Tibial nerve (tissue), 4 donors: ENCODE results near the gene THG1L. TPM values are rescaled to one million over a fixed set of nuclear protein-coding genes. Genes with fewer than 3 reads are reported as not detected.

Experiments used
- DNase-seq, 2 donors: peaks; one replicate each; pipeline ENCODE4 v3.0.0-alpha.2; 2019; ENCODE audit warnings: low spot score in 2 of 2
- H3K27ac ChIP-seq, 4 donors: fragments of 200-600 bp; sonication (generic) in 3 of 4; one replicate each; pipeline ENCODE4 v1.5.1; 2017 to 2019; ENCODE audit warnings: mild to moderate bottlenecking in 1 of 4
- H3K27me3 ChIP-seq, 2 donors: fragments of 200-600 bp; sonication (generic) in 1 of 2; one replicate each; pipeline versions ENCODE4 v1.5.1 to v1.6.0; 2017 to 2019
- H3K36me3 ChIP-seq, 3 donors: fragments of 200-600 bp; sonication (generic); one replicate each; pipeline ENCODE4 v1.5.1; 2018 to 2019
- H3K4me1 ChIP-seq, 4 donors: fragments of 200-600 bp; sonication (generic) in 3 of 4; one replicate each; pipeline ENCODE4 v1.5.1; 2017 to 2019
- H3K4me3 ChIP-seq, 4 donors: fragments of 200-600 bp; sonication (generic) in 3 of 4; one replicate each; pipeline ENCODE4 v1.5.1; 2017 to 2019; ENCODE audit warnings: mild to moderate bottlenecking in 1 of 4, moderate library complexity in 1 of 4
- H3K9me3 ChIP-seq, 4 donors: fragments of 200-600 bp; sonication (generic) in 3 of 4; one replicate each; pipeline ENCODE4 v1.5.1; 2017 to 2019
- CTCF ChIP-seq, 5 experiments: fragments of 200-600 bp in 3 of 5; fragments of 450-650 bp in 2 of 5; sonication (generic) in 3 of 5; IDR thresholded peaks; one replicate each; pipeline ENCODE4 v1.5.1; 2016 to 2019; ENCODE audit warnings: antibody characterized with exemption in 5 of 5, mild to moderate bottlenecking in 3 of 5, moderate library complexity in 2 of 5
- EP300 ChIP-seq, 2 donors: sonication (generic); formaldehyde crosslinking; IDR thresholded peaks; one replicate each; pipeline ENCODE4 v1.6.1; 2017; ENCODE audit warnings: antibody characterized with exemption in 2 of 2, mild to moderate bottlenecking in 1 of 2
- POLR2A ChIP-seq, 2 donors: fragments of 450-650 bp; IDR thresholded peaks; one replicate each; pipeline ENCODE4 v1.6.1; 2017; ENCODE audit warnings: antibody characterized with exemption in 2 of 2, mild to moderate bottlenecking in 2 of 2, moderate library complexity in 2 of 2
- WGBS, 2 donors: methylation state at CpG; one replicate each; pipeline ENCODE4 v1.1.5; 2018; 5-methylcytosine and 5-hydroxymethylcytosine counted together
- total RNA-seq, 4 donors: library from RNA; depleted of rRNA; stranded (reverse); fragments of >200 nt; gene quantifications; one replicate each; pipeline ENCODE4 v1.1.0, GENCODE V29; 2016

Gene THG1L
- total RNA-seq, 4 donors from 2014 or later: 4.9 to 11.5 (median 9.2) TPM

GRCh38 chr5:157740229-157740610 lies 9.0 kb downstream of the THG1L start:
- Histone ChIP-seq H3K36me3 (peaks cover 0 to 51% (median 0%) of the 10 kb centered on the region in 3 donors), H3K27ac (no peak overlapping the region)
- WGBS, 2 donors: 48 to 55% methylated on average over 3 of the region's 3 CpGs

GRCh38 chr5:157741131-157741530 lies 9.9 kb downstream of the THG1L start:
- no peak for TF ChIP-seq CTCF (IDR thresholded peaks at IDR 0.05)
- no peak for TF ChIP-seq POLR2A (IDR thresholded peaks at IDR 0.05)
- no peak for TF ChIP-seq EP300 (IDR thresholded peaks at IDR 0.05)
- 63 to 69% methylated on average over 4 of the region's 4 CpGs for WGBS, 2 donors

More at GRCh38 chr5:157740229-157740610, 9.0 kb downstream of the THG1L start:
- Histone ChIP-seq H3K9me3 (no peaks in the 10 kb centered on the region), H3K27me3 (no peaks in the 10 kb centered on the region), H3K4me3 (no peak overlapping the region), H3K4me1 (peaks cover 0 to 17% (median 7%) of the 10 kb centered on the region in 4 donors)
- TF ChIP-seq CTCF (IDR thresholded peaks at IDR 0.05) (peak in 1 of 5 experiments; percentile 29), POLR2A (IDR thresholded peaks at IDR 0.05) (no peak), EP300 (IDR thresholded peaks at IDR 0.05) (no peak)
- no peak for DNase-seq

GRCh38 chr5:157743163-157744050 lies 12.2 kb downstream of the THG1L start, which contains the start of gene LSM11:
Gene LSM11, plus strand, starts transcription at chr5:157743712. Its CDS starts 39 bp downstream, at chr5:157743751.
- no peaks in the 10 kb centered on the region for H3K27me3 ChIP-seq
- no peaks in the 10 kb centered on the region for H3K9me3 ChIP-seq
- peak within 1 kb of the TSS in 2 of 4 donors; percentile 72 to 73 for H3K27ac ChIP-seq
- H3K4me1 ChIP-seq: peaks cover 0 to 20% (median 7%) of the 10 kb centered on the region in 4 donors
- peak within 1 kb of the TSS; percentile 53 to 86 (median 69) for H3K4me3 ChIP-seq
- peaks cover 0 to 19% (median 0%) of the 10 kb centered on the region in 3 donors for H3K36me3 ChIP-seq
- DNase-seq: peak; percentile 78 to 83
- TF ChIP-seq POLR2A (IDR thresholded peaks at IDR 0.05): peak in 1 of 2 donors; percentile 26
- peak; percentile 99 to 100 (median 100) for TF ChIP-seq CTCF (IDR thresholded peaks at IDR 0.05)
- peak in 1 of 2 donors; percentile 49 for TF ChIP-seq EP300 (IDR thresholded peaks at IDR 0.05)
- 1% methylated on average over 14 to 44 of the region's 79 CpGs for WGBS, 2 donors

More at GRCh38 chr5:157741131-157741530, 9.9 kb downstream of the THG1L start:
- no peak overlapping the region for H3K4me3 ChIP-seq
- no peaks in the 10 kb centered on the region for H3K9me3 ChIP-seq
- no peak overlapping the region for H3K27ac ChIP-seq
- no peak for DNase-seq
- peaks cover 0 to 20% (median 7%) of the 10 kb centered on the region in 4 donors for H3K4me1 ChIP-seq
- H3K27me3 ChIP-seq: no peaks in the 10 kb centered on the region
- peaks cover 0 to 42% (median 0%) of the 10 kb centered on the region in 3 donors for H3K36me3 ChIP-seq

- no peak for DNase-seq
- H3K4me1 ChIP-seq: peaks cover 0 to 20% (median 7%) of the 10 kb centered on the region in 4 donors
Observed at GRCh38 chr5:157744051-157745011, 13.1 kb downstream of the THG1L start.

More at GRCh38 chr5:157744051-157745011, 13.1 kb downstream of the THG1L start:
- Histone ChIP-seq H3K4me3 (peak overlapping the region; percentile 53 to 86 (median 69)), H3K27ac (peak overlapping the region in 2 of 4 donors; percentile 72 to 73), H3K27me3 (no peaks in the 10 kb centered on the region), H3K36me3 (peaks cover 0 to 11% (median 0%) of the 10 kb centered on the region in 3 donors), H3K9me3 (no peaks in the 10 kb centered on the region)
- TF ChIP-seq EP300 (IDR thresholded peaks at IDR 0.05) (no peak), CTCF (IDR thresholded peaks at IDR 0.05) (no peak), POLR2A (IDR thresholded peaks at IDR 0.05) (no peak)
- 8 to 10% methylated on average over 35 to 43 of the region's 56 CpGs for WGBS, 2 donors
